Tibial nerve (tissue), 3 donors: ENCODE measurements around the gene RNF220.

ENCODE experiments used
- CTCF ChIP-seq, 5 experiments: fragments of 200-600 bp in 3 of 5; fragments of 450-650 bp in 2 of 5; sonication (generic) in 3 of 5; IDR thresholded peaks; one replicate each; pipeline ENCODE4 v1.5.1; 2016 to 2019; ENCODE audit warnings: antibody characterized with exemption in 5 of 5, mild to moderate bottlenecking in 3 of 5, moderate library complexity in 2 of 5
- POLR2A ChIP-seq, 2 donors: fragments of 450-650 bp; IDR thresholded peaks; one replicate each; pipeline ENCODE4 v1.6.1; 2017; ENCODE audit warnings: antibody characterized with exemption in 2 of 2, mild to moderate bottlenecking in 2 of 2, moderate library complexity in 2 of 2

- no peak for TF ChIP-seq CTCF (IDR thresholded peaks at IDR 0.05)
- no peak for TF ChIP-seq POLR2A (IDR thresholded peaks at IDR 0.05)
Observed at GRCh38 chr1:44532567-44532944, 127.5 kb downstream of the RNF220 start.
